Right atrium auricular region (tissue), 2 donors: ENCODE data around the gene RPUSD1. TPM values are rescaled to one million over a fixed set of nuclear protein-coding genes. Genes with fewer than 3 reads are reported as not detected.
A peak's percentile ranks its signal among the peaks of the same experiment; 100 is the strongest.

Experiments used
- DNase-seq: peaks from one replicate; pipeline ENCODE4 v3.0.0-alpha.2; 2019; ENCODE audit warnings: low spot score
- H3K27ac ChIP-seq, 2 donors: fragments of 200-600 bp; sonication (generic); 1 replicate in 1 of 2; 2 replicates in 1 of 2; pipeline ENCODE4 v1.5.1; 2016 to 2019
- H3K27me3 ChIP-seq, 2 donors: fragments of 200-600 bp; sonication (generic); one replicate each; pipeline versions ENCODE4 v1.5.1 to v1.6.0; 2017 to 2019
- H3K36me3 ChIP-seq: fragments of 200-600 bp; sonication (generic); one replicate; pipeline ENCODE4 v1.5.1; 2016
- H3K4me1 ChIP-seq, 2 donors: fragments of 200-600 bp; sonication (generic); one replicate each; pipeline versions ENCODE4 v1.5.1 to v1.6.0; 2017 to 2019
- H3K4me3 ChIP-seq, 2 donors: fragments of 200-600 bp; sonication (generic); 1 replicate in 1 of 2; 2 replicates in 1 of 2; pipeline ENCODE4 v1.5.1; 2017 to 2019; ENCODE audit warnings: mild to moderate bottlenecking in 1 of 2, moderate library complexity in 1 of 2
- H3K9me3 ChIP-seq, 2 donors: fragments of 200-600 bp; sonication (generic); one replicate each; pipeline ENCODE4 v1.5.1; 2019
- CTCF ChIP-seq, 2 donors: fragments of 200-600 bp; sonication (generic); IDR thresholded peaks; one replicate each; pipeline ENCODE4 v1.5.1; 2019; ENCODE audit warnings: antibody characterized with exemption in 2 of 2
- total RNA-seq, 2 donors: library from RNA; depleted of rRNA; stranded (reverse); fragments of >200 nt; gene quantifications; one replicate each; pipeline ENCODE4 v1.1.0, GENCODE V29; 2016

The RPUSD1 gene
- total RNA-seq, 2 donors from 2014 or later: 11.4 to 13.2 TPM

GRCh38 chr16:785563-786535 lies 2.3 kb downstream of the RPUSD1 start:
- H3K4me3 ChIP-seq: no peak overlapping the region
- TF ChIP-seq CTCF (IDR thresholded peaks at IDR 0.05): peak; percentile 62 to 79
- peaks cover 0 to 28% of the 10 kb centered on the region in 2 donors for H3K4me1 ChIP-seq
- DNase-seq: peak; percentile 63
- no peaks in the 10 kb centered on the region for H3K9me3 ChIP-seq
- H3K36me3 ChIP-seq: peaks cover 7% of the 10 kb centered on the region
- no peak overlapping the region for H3K27ac ChIP-seq
- H3K27me3 ChIP-seq: no peaks in the 10 kb centered on the region

- TF ChIP-seq CTCF (IDR thresholded peaks at IDR 0.05): no peak
- Histone ChIP-seq H3K27me3 (no peaks in the 10 kb centered on the region), H3K27ac (no peak overlapping the region), H3K4me1 (peaks cover 0 to 28% of the 10 kb centered on the region in 2 donors), H3K9me3 (no peaks in the 10 kb centered on the region), H3K36me3 (peaks cover 7% of the 10 kb centered on the region), H3K4me3 (no peak overlapping the region)
- no peak for DNase-seq
Observed at GRCh38 chr16:784431-784830, 3.8 kb downstream of the RPUSD1 start.

GRCh38 chr16:783404-784161 lies 4.6 kb downstream of the RPUSD1 start:
- Histone ChIP-seq H3K4me3 (no peak overlapping the region), H3K9me3 (no peaks in the 10 kb centered on the region), H3K27me3 (no peaks in the 10 kb centered on the region), H3K4me1 (peaks cover 0 to 20% of the 10 kb centered on the region in 2 donors), H3K27ac (no peak overlapping the region), H3K36me3 (peaks cover 7% of the 10 kb centered on the region)
- DNase-seq: no peak
- TF ChIP-seq CTCF (IDR thresholded peaks at IDR 0.05): no peak

GRCh38 chr16:782766-783403 lies 5.3 kb downstream of the RPUSD1 start:
- Histone ChIP-seq H3K4me1 (peaks cover 0 to 20% of the 10 kb centered on the region in 2 donors), H3K36me3 (peaks cover 7% of the 10 kb centered on the region), H3K27ac (no peak overlapping the region), H3K4me3 (no peak overlapping the region), H3K9me3 (no peaks in the 10 kb centered on the region), H3K27me3 (no peaks in the 10 kb centered on the region)
- DNase-seq: no peak
- TF ChIP-seq CTCF (IDR thresholded peaks at IDR 0.05): no peak

GRCh38 chr16:782258-782657 lies 5.9 kb downstream of the RPUSD1 start:
- no peak for DNase-seq

More at GRCh38 chr16:782258-782657, 5.9 kb downstream of the RPUSD1 start:
- Histone ChIP-seq H3K27me3 (no peaks in the 10 kb centered on the region), H3K27ac (no peak overlapping the region), H3K4me1 (peaks cover 0 to 14% of the 10 kb centered on the region in 2 donors), H3K9me3 (no peaks in the 10 kb centered on the region), H3K36me3 (peaks cover 7% of the 10 kb centered on the region), H3K4me3 (no peak overlapping the region)
- TF ChIP-seq CTCF (IDR thresholded peaks at IDR 0.05): no peak
